CD14-positive monocyte (primary cell): ENCODE data around the gene ABHD11. TPM values are rescaled to one million over a fixed set of nuclear protein-coding genes. Genes with fewer than 3 reads are reported as not detected.
A peak's percentile ranks its signal among the peaks of the same experiment; 100 is the strongest.

Experiments used
- DNase-seq, 3 donors: peaks; one replicate each; pipeline ENCODE4 v3.0.0-alpha.2; 2011 to 2022
- H2AFZ ChIP-seq: 2 replicates; pipeline ENCODE4 v1.6.0; 2012; ENCODE audit warnings: mild to moderate bottlenecking, low read depth, low read length, inconsistent platforms; ENCODE audit not compliant: insufficient read depth, poor library complexity, severe bottlenecking
- H3K27ac ChIP-seq, 2 donors: 1 replicate in 1 of 2; 2 replicates in 1 of 2; pipeline ENCODE4 v1.5.1; 2012 to 2013; ENCODE audit warnings: low read length in 2 of 2, control low read depth in 1 of 2, inconsistent platforms in 1 of 2, low read depth in 1 of 2, mild to moderate bottlenecking in 1 of 2
- H3K27me3 ChIP-seq, 2 donors: one replicate each; pipeline versions ENCODE4 v1.6.0 to v1.6.1; 2011 to 2013; ENCODE audit warnings: low read length in 2 of 2; ENCODE audit not compliant: control insufficient read depth in 2 of 2, insufficient read depth in 2 of 2
- H3K36me3 ChIP-seq, 2 donors: replicated peaks in 1 of 2; 1 replicate in 1 of 2; 2 replicates in 1 of 2; pipeline versions ENCODE4 v1.5.1 to v1.6.1; 2012 to 2013; ENCODE audit warnings: low read length in 2 of 2, control low read depth in 1 of 2, inconsistent platforms in 1 of 2, mild to moderate bottlenecking in 1 of 2; ENCODE audit not compliant: insufficient read depth in 2 of 2, control insufficient read depth in 1 of 2
- H3K4me1 ChIP-seq, 2 donors: 1 replicate in 1 of 2; 2 replicates in 1 of 2; pipeline versions ENCODE4 v1.5.1 to v1.6.1; 2012 to 2013; ENCODE audit warnings: low read length in 2 of 2, control low read depth in 1 of 2, inconsistent platforms in 1 of 2, mild to moderate bottlenecking in 1 of 2, moderate library complexity in 1 of 2; ENCODE audit not compliant: insufficient read depth in 2 of 2, control insufficient read depth in 1 of 2
- H3K4me2 ChIP-seq: replicated peaks from 2 replicates; pipeline ENCODE3; 2012; ENCODE audit warnings: low read length, moderate library complexity, mild to moderate bottlenecking; ENCODE audit not compliant: poor library complexity, severe bottlenecking; ENCODE audit errors: extremely low read depth
- H3K4me3 ChIP-seq, 3 experiments: fragments of 200-600 bp in 1 of 3; sonication (generic) in 1 of 3; replicated peaks in 1 of 3; 1 replicate in 2 of 3; 2 replicates in 1 of 3; pipeline ENCODE4 v1.5.1; 2011 to 2013; ENCODE audit warnings: low read length in 3 of 3, mild to moderate bottlenecking in 3 of 3, control low read depth in 2 of 3, low read depth in 2 of 3, inconsistent platforms in 1 of 3, moderate library complexity in 1 of 3
- H3K79me2 ChIP-seq: 2 replicates; pipeline ENCODE4 v1.6.0; 2012; ENCODE audit warnings: mild to moderate bottlenecking, control low read depth, inconsistent platforms, low read length, moderate library complexity; ENCODE audit not compliant: insufficient read depth
- H3K9ac ChIP-seq: 2 replicates; pipeline ENCODE4 v1.6.0; 2017; ENCODE audit warnings: low read length, mild to moderate bottlenecking; ENCODE audit not compliant: insufficient read depth, poor library complexity, severe bottlenecking
- H3K9me3 ChIP-seq, 2 donors: replicated peaks in 1 of 2; 1 replicate in 1 of 2; 2 replicates in 1 of 2; pipeline versions ENCODE4 v1.5.1 to v1.6.1; 2012 to 2013; ENCODE audit warnings: low read length in 2 of 2, control low read depth in 1 of 2; ENCODE audit not compliant: control insufficient read depth in 1 of 2, insufficient read depth in 1 of 2
- H4K20me1 ChIP-seq: 2 replicates; pipeline ENCODE4 v1.6.0; 2012; ENCODE audit warnings: mild to moderate bottlenecking, low read length, control low read depth, moderate library complexity; ENCODE audit not compliant: insufficient read depth
- H3K27ac Mint-ChIP-seq, 7 donors: one replicate each; pipeline ENCODE4 v1.8.0; 2020; ENCODE audit warnings: mild to moderate bottlenecking in 7 of 7, mixed read lengths in 7 of 7, moderate library complexity in 6 of 7, inconsistent platforms in 2 of 7
- H3K27me3 Mint-ChIP-seq, 3 donors: one replicate each; pipeline ENCODE4 v1.8.0; 2021 to 2022; ENCODE audit warnings: low read depth in 3 of 3, mild to moderate bottlenecking in 3 of 3, mixed read lengths in 3 of 3, moderate library complexity in 3 of 3, inconsistent platforms in 1 of 3
- H3K36me3 Mint-ChIP-seq, 2 donors: one replicate each; pipeline ENCODE4 v1.8.0; 2020; ENCODE audit warnings: mixed read lengths in 2 of 2, inconsistent platforms in 1 of 2, mild to moderate bottlenecking in 1 of 2
- H3K4me1 Mint-ChIP-seq: one replicate; pipeline ENCODE4 v1.8.0; 2020; ENCODE audit warnings: mild to moderate bottlenecking, mixed read lengths
- H3K4me3 Mint-ChIP-seq, 2 donors: one replicate each; pipeline ENCODE4 v1.8.0; 2020; ENCODE audit warnings: mild to moderate bottlenecking in 2 of 2, mixed read lengths in 2 of 2, moderate library complexity in 1 of 2
- H3K9me3 Mint-ChIP-seq, 7 donors: one replicate each; pipeline ENCODE4 v1.8.0; 2020 to 2022; ENCODE audit warnings: mixed read lengths in 7 of 7, mild to moderate bottlenecking in 6 of 7, moderate library complexity in 6 of 7, inconsistent platforms in 2 of 7
- WGBS: methylation state at CpG from one replicate; pipeline ENCODE4 v1.1.5; 2013; ENCODE audit warnings: missing lambda C conversion rate; ENCODE audit not compliant: insufficient coverage; 5-methylcytosine and 5-hydroxymethylcytosine counted together
- intact Hi-C, 2 donors: fragments of 100-400 bp; cut with micrococcal nuclease; formaldehyde crosslinking; loops; one replicate each; pipeline versions ENCODE4 v1.15.0 to v1.15.1; 2023
- polyA plus RNA-seq, 3 donors: library from polyadenylated mRNA; depleted of rRNA in 1 of 3; unstranded in 2 of 3; stranded (reverse) in 1 of 3; fragments of 300-500 nt in 2 of 3; fragments of >200 nt in 1 of 3; fragmentation: Illumina TruSeq in 2 of 3; gene quantifications; 1 replicate in 2 of 3; 2 replicates in 1 of 3; pipeline ENCODE4 v1.2.3, GENCODE V29; 2012 to 2021
- TF ChIP-seq, protein P1 (sequence below): fragments of 200-600 bp; IDR thresholded peaks from one replicate; pipeline ENCODE4 v1.8.0; 2022; ENCODE audit warnings: antibody characterized with exemption, mild to moderate bottlenecking

ABHD11 gene
- polyA plus RNA-seq, 3 donors: 20.3 to 23.5 (median 22.1) TPM

DNA sequence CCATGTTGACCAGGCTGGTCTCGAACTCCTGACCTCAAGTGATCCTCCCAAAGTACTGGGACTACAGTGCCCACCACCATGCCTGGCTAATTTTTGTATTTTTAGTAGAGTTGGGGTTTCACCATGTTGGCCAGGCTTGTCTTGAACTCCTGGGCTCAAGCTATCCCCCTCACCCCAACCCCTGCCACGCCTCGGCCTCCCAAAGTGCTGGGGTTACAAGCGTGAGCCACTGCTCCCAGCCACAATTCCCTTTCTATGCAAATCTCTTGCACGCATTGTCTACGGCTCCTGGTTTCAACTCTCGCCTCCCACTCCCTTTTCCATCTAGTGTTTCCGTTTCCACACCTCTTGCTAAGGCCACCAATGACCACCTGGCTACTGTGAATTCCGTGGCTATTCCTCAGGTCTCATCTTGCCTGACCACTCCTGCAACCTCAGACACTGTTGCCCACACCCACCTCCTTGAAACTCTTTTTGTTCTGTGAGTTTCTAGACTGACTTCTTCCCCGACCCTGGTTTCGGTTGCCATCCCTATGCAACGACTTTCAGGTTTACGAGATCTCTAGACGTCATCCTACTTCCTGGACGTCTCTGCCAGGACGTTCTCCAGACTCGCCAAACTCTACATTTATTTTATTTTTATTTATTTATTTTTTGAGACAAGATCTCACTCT lies 28.1 kb upstream of the ABHD11 start:
- no peaks in the 10 kb centered on the region for H3K79me2 ChIP-seq
- Mint-ChIP-seq H3K4me1 (peaks cover 2% of the 10 kb centered on the region), H3K4me3 (peak overlapping the region in 1 of 2 donors; percentile 53), H3K27ac (no peak overlapping the region), H3K36me3 (no peaks in the 10 kb centered on the region), H3K27me3 (peaks cover 50 to 69% (median 62%) of the 10 kb centered on the region in 3 donors), H3K9me3 (peaks cover 0 to 7% (median 2%) of the 10 kb centered on the region in 7 donors)
- H3K27ac ChIP-seq: no peak overlapping the region
- no peak overlapping the region for H3K9ac ChIP-seq
- H3K4me2 ChIP-seq: no peak overlapping the region
- no peak for DNase-seq
- intact Hi-C loops: no loop called here
- H4K20me1 ChIP-seq: no peaks in the 10 kb centered on the region
- H3K9me3 ChIP-seq: no peaks in the 10 kb centered on the region
- H3K4me1 ChIP-seq: no peaks in the 10 kb centered on the region
- peaks cover 9 to 41% of the 10 kb centered on the region in 2 donors for H3K27me3 ChIP-seq
- H3K36me3 ChIP-seq: no peaks in the 10 kb centered on the region
- no peak overlapping the region for H3K4me3 ChIP-seq
- H2AFZ ChIP-seq: no peak overlapping the region
- TF ChIP-seq, protein P1, sequence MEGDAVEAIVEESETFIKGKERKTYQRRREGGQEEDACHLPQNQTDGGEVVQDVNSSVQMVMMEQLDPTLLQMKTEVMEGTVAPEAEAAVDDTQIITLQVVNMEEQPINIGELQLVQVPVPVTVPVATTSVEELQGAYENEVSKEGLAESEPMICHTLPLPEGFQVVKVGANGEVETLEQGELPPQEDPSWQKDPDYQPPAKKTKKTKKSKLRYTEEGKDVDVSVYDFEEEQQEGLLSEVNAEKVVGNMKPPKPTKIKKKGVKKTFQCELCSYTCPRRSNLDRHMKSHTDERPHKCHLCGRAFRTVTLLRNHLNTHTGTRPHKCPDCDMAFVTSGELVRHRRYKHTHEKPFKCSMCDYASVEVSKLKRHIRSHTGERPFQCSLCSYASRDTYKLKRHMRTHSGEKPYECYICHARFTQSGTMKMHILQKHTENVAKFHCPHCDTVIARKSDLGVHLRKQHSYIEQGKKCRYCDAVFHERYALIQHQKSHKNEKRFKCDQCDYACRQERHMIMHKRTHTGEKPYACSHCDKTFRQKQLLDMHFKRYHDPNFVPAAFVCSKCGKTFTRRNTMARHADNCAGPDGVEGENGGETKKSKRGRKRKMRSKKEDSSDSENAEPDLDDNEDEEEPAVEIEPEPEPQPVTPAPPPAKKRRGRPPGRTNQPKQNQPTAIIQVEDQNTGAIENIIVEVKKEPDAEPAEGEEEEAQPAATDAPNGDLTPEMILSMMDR: no peak
- WGBS: 93% methylated on average over 9 of the region's 17 CpGs

DNA sequence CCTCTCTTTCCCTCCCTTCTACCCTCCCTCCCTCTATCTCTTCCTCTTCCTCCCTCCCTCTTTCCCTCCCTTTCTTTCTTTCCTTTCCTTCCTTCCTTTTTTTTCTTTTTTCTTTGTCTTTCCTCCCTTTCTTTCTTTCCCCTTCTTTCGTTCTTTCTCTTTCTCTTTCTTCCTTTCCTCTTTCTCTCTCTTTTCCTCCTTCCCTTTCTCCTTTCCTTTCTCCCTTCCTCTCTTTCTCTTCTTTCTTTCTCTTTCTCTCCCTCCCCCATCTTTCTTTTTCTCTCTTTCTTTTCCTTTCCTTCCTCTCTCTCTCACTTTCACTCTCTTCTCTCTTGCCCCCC lies 24.0 kb upstream of the ABHD11 start:
- Histone ChIP-seq H3K27me3 (peaks cover 0 to 3% of the 10 kb centered on the region in 2 donors), H3K4me1 (no peaks in the 10 kb centered on the region), H3K4me3 (no peak overlapping the region), H3K9me3 (no peaks in the 10 kb centered on the region), H3K79me2 (no peaks in the 10 kb centered on the region), H3K4me2 (no peak overlapping the region), H2AFZ (no peak overlapping the region), H3K36me3 (no peaks in the 10 kb centered on the region), H3K27ac (no peak overlapping the region), H4K20me1 (no peaks in the 10 kb centered on the region), H3K9ac (no peak overlapping the region)
- no peak for DNase-seq
- H3K36me3 Mint-ChIP-seq: no peaks in the 10 kb centered on the region
- no peak overlapping the region for H3K27ac Mint-ChIP-seq
- no peaks in the 10 kb centered on the region for H3K4me1 Mint-ChIP-seq
- WGBS: 75% methylated on average over 1 of the region's 1 CpG
- H3K27me3 Mint-ChIP-seq: peaks cover 23 to 36% (median 33%) of the 10 kb centered on the region in 3 donors
- TF ChIP-seq, protein P1: no peak
- intact Hi-C loops: no loop called here
- H3K9me3 Mint-ChIP-seq: peaks cover 0 to 3% (median 2%) of the 10 kb centered on the region in 7 donors
- H3K4me3 Mint-ChIP-seq: no peak overlapping the region
